CD4-positive, alpha-beta memory T cell (primary cell): ENCODE measurements around the gene RFXANK. TPM values are rescaled to one million over a fixed set of nuclear protein-coding genes. Genes with fewer than 3 reads are reported as not detected.

ENCODE experiments used
- CTCF ChIA-PET: fragments of 350-600 bp; sonication (Branson Sonifier 250); formaldehyde crosslinking; loops from one replicate; lab custom pipeline; 2021; ENCODE audit warnings: inconsistent platforms; ENCODE audit not compliant: partially characterized antibody; lab: Charles Lee
- POLR2A ChIA-PET: fragments of 350-600 bp; sonication (Branson Sonifier 250); formaldehyde crosslinking; loops from one replicate; lab custom pipeline; 2021; ENCODE audit not compliant: partially characterized antibody; lab: Charles Lee
- DNase-seq, 5 donors: peaks; one replicate each; pipeline versions ENCODE4 v3.0.0 to v3.0.0-alpha.2; 2020 to 2022; ENCODE audit warnings: mixed read lengths in 1 of 5
- H3K27ac ChIP-seq: one replicate; pipeline ENCODE4 v1.7.0; 2013; ENCODE audit warnings: low read depth, low read length
- H3K27me3 ChIP-seq: 2 replicates; pipeline ENCODE4 v1.7.0; 2013; ENCODE audit warnings: mild to moderate bottlenecking, low read length, moderate library complexity; ENCODE audit not compliant: insufficient read depth
- H3K36me3 ChIP-seq: 2 replicates; pipeline ENCODE4 v1.7.0; 2013; ENCODE audit warnings: mild to moderate bottlenecking, low read length, moderate library complexity; ENCODE audit not compliant: insufficient read depth
- H3K4me1 ChIP-seq: 2 replicates; pipeline ENCODE4 v1.7.0; 2013; ENCODE audit warnings: mild to moderate bottlenecking, low read length, moderate library complexity; ENCODE audit not compliant: insufficient read depth
- H3K4me3 ChIP-seq, 2 donors: one replicate each; pipeline ENCODE4 v1.7.0; 2013; ENCODE audit warnings: low read length in 2 of 2, mild to moderate bottlenecking in 1 of 2
- H3K9me3 ChIP-seq, 2 donors: one replicate each; pipeline ENCODE4 v1.7.0; 2013; ENCODE audit warnings: low read length in 2 of 2, control low read depth in 1 of 2; ENCODE audit not compliant: control insufficient read depth in 1 of 2
- H3K27ac Mint-ChIP-seq, 7 donors: one replicate each; pipeline ENCODE4 v1.8.0; 2020 to 2021; ENCODE audit warnings: mixed read lengths in 7 of 7, mild to moderate bottlenecking in 6 of 7, inconsistent platforms in 3 of 7, moderate library complexity in 3 of 7
- H3K27me3 Mint-ChIP-seq, 2 donors: one replicate each; pipeline ENCODE4 v1.8.0; 2020 to 2021; ENCODE audit warnings: mixed read lengths in 2 of 2
- H3K36me3 Mint-ChIP-seq, 2 donors: one replicate each; pipeline ENCODE4 v1.8.0; 2020 to 2021; ENCODE audit warnings: mixed read lengths in 2 of 2, inconsistent platforms in 1 of 2, mild to moderate bottlenecking in 1 of 2
- H3K4me1 Mint-ChIP-seq, 4 donors: one replicate each; pipeline ENCODE4 v1.8.0; 2020 to 2021; ENCODE audit warnings: mixed read lengths in 4 of 4, mild to moderate bottlenecking in 1 of 4
- H3K4me3 Mint-ChIP-seq, 8 donors: one replicate each; pipeline ENCODE4 v1.8.0; 2020 to 2021; ENCODE audit warnings: mixed read lengths in 8 of 8, mild to moderate bottlenecking in 7 of 8, moderate library complexity in 6 of 8, inconsistent platforms in 3 of 8
- H3K9me3 Mint-ChIP-seq, 8 donors: one replicate each; pipeline ENCODE4 v1.8.0; 2020 to 2021; ENCODE audit warnings: mixed read lengths in 8 of 8, mild to moderate bottlenecking in 5 of 8, inconsistent platforms in 3 of 8, moderate library complexity in 1 of 8
- intact Hi-C: fragments of 100-400 bp; cut with micrococcal nuclease; formaldehyde crosslinking; loops from one replicate; pipeline ENCODE4 v1.15.1; 2023
- polyA plus RNA-seq, 2 donors: library from polyadenylated mRNA; unstranded; fragments of 300-500 nt; fragmentation: Illumina TruSeq; gene quantifications; one replicate each; pipeline ENCODE4 v1.2.3, GENCODE V29; 2021
- total RNA-seq, 2 experiments: library from RNA; stranded (reverse); gene quantifications; one replicate each; pipeline ENCODE4 v1.2.3, GENCODE V29; 2021

Gene RFXANK
- total and polyA plus RNA-seq, 4 experiments from 2014 or later: 67.6 to 81.4 (median 73.4) TPM

- Mint-ChIP-seq H3K36me3 (peaks cover 0 to 4% of the 10 kb centered on the region in 2 donors), H3K27ac (peak overlapping the region in 1 of 7 donors; percentile 76), H3K4me3 (peak overlapping the region in 7 of 8 donors; percentile 4 to 79 (median 55)), H3K27me3 (peaks cover 8 to 12% of the 10 kb centered on the region in 2 donors), H3K4me1 (peaks cover 19 to 45% (median 32%) of the 10 kb centered on the region in 4 donors), H3K9me3 (peaks cover 0 to 4% (median 0%) of the 10 kb centered on the region in 8 donors)
- Histone ChIP-seq H3K9me3 (no peaks in the 10 kb centered on the region), H3K27ac (no peak overlapping the region), H3K27me3 (peaks cover 7% of the 10 kb centered on the region), H3K36me3 (no peaks in the 10 kb centered on the region), H3K4me1 (peaks cover 28% of the 10 kb centered on the region), H3K4me3 (no peak overlapping the region)
- ChIA-PET POLR2A (interaction anchor here (2.9 kb wide), 1 partner anchor 15 kb away, joined by 10 read pairs; the partner anchor contains the start of genes BORCS8 and RFXANK), CTCF (no interaction called here)
- DNase-seq: no peak
- intact Hi-C loops: no loop called here
These were observed 14.9 kb downstream of the RFXANK start for GRCh38 chr19:19206938-19207337.

- Histone ChIP-seq H3K9me3 (no peaks in the 10 kb centered on the region), H3K27me3 (peaks cover 17% of the 10 kb centered on the region), H3K4me3 (peak overlapping the region in 1 of 2 donors; percentile 12), H3K27ac (no peak overlapping the region), H3K4me1 (peaks cover 19% of the 10 kb centered on the region), H3K36me3 (no peaks in the 10 kb centered on the region)
- CTCF ChIA-PET: no interaction called here
- H3K27me3 Mint-ChIP-seq: peaks cover 8 to 15% of the 10 kb centered on the region in 2 donors
- peaks cover 0 to 4% of the 10 kb centered on the region in 2 donors for H3K36me3 Mint-ChIP-seq
- H3K9me3 Mint-ChIP-seq: peaks cover 0 to 4% (median 0%) of the 10 kb centered on the region in 8 donors
- POLR2A ChIA-PET: interaction anchor here (2.9 kb wide), 1 partner anchor 16 kb away, joined by 10 read pairs; the partner anchor contains the start of genes BORCS8 and RFXANK
- peaks cover 13 to 35% (median 23%) of the 10 kb centered on the region in 4 donors for H3K4me1 Mint-ChIP-seq
- H3K27ac Mint-ChIP-seq: peak overlapping the region in 6 of 7 donors; percentile 28 to 92 (median 64)
- no peak for DNase-seq
- peak overlapping the region; percentile 6 to 79 (median 56) for H3K4me3 Mint-ChIP-seq
- intact Hi-C loops: no loop called here
These were observed 15.8 kb downstream of the RFXANK start for GRCh38 chr19:19207637-19208572.

GRCh38 chr19:19209372-19209771 lies 17.3 kb downstream of the RFXANK start:
- intact Hi-C loops: no loop called here
- no peak overlapping the region for H3K4me3 Mint-ChIP-seq
- H3K36me3 ChIP-seq: no peaks in the 10 kb centered on the region
- no peaks in the 10 kb centered on the region for H3K36me3 Mint-ChIP-seq
- ChIA-PET CTCF (no interaction called here), POLR2A (no interaction called here)
- peaks cover 0 to 6% (median 0%) of the 10 kb centered on the region in 8 donors for H3K9me3 Mint-ChIP-seq
- no peaks in the 10 kb centered on the region for H3K9me3 ChIP-seq
- peaks cover 13 to 25% (median 19%) of the 10 kb centered on the region in 4 donors for H3K4me1 Mint-ChIP-seq
- no peak overlapping the region for H3K27ac Mint-ChIP-seq
- no peak overlapping the region for H3K27ac ChIP-seq
- peaks cover 21 to 30% of the 10 kb centered on the region in 2 donors for H3K27me3 Mint-ChIP-seq
- H3K4me3 ChIP-seq: no peak overlapping the region
- H3K4me1 ChIP-seq: peaks cover 17% of the 10 kb centered on the region
- DNase-seq: no peak
- peaks cover 30% of the 10 kb centered on the region for H3K27me3 ChIP-seq

GRCh38 chr19:19211499-19212420 lies 19.7 kb downstream of the RFXANK start, which contains the start of gene NCAN:
Gene NCAN, plus strand, starts transcription at chr19:19211958. Its CDS starts 4,996 bp downstream, at chr19:19216954.
- ChIA-PET POLR2A (no interaction called here), CTCF (no interaction called here)
- Histone ChIP-seq H3K27me3 (peaks cover 30% of the 10 kb centered on the region), H3K4me1 (peaks cover 14% of the 10 kb centered on the region), H3K4me3 (no peak within 1 kb of the TSS), H3K9me3 (no peaks in the 10 kb centered on the region), H3K27ac (no peak within 1 kb of the TSS), H3K36me3 (no peaks in the 10 kb centered on the region)
- Mint-ChIP-seq H3K27ac (no peak within 1 kb of the TSS), H3K36me3 (no peaks in the 10 kb centered on the region), H3K27me3 (peaks cover 30 to 43% of the 10 kb centered on the region in 2 donors), H3K4me1 (peaks cover 12 to 21% (median 15%) of the 10 kb centered on the region in 4 donors), H3K9me3 (peaks cover 0 to 8% (median 0%) of the 10 kb centered on the region in 8 donors), H3K4me3 (no peak within 1 kb of the TSS)
- no peak for DNase-seq
- intact Hi-C loops: no loop called here

- peaks cover 30% of the 10 kb centered on the region for H3K27me3 ChIP-seq
- H3K4me3 Mint-ChIP-seq: no peak overlapping the region
- CTCF ChIA-PET: no interaction called here
These were observed 20.9 kb downstream of the RFXANK start for GRCh38 chr19:19212916-19213315.

DNA sequence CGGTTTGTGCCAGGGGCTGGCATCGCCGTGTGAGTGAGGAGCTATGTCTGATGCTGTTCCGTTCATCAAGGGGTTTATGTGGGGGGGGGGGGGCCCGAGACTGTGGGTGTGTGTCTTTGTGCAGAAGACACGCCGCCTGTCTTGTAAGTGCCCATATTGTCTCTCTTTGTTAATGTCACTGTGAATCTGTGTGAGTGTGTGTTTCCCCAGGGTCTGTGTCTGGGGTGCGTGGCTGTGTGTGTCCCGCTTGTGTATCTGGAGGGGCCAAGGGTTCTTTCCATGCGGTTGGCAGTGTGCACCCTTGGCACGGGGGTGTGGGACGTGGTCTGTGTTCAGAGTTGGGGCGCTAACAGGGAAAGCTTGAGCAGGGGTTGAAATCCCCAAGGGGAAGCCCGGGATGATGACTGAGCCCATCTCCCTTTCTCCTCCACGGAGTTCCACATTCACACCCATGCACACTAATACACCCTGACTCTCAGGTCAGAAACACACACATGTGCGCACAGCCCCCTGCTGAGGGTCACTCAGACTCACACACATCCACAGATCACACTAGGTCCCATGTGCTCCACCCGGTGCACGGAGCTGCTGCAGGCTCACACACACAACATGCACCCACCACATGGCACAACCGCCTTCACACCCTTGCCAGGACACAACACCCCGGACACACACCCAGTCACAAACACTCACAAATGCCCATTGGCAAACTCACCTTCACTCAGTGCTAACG lies 21.5 kb downstream of the RFXANK start:
- H3K36me3 ChIP-seq: no peaks in the 10 kb centered on the region
- CTCF ChIA-PET: interaction anchor here (2.5 kb wide), 1 partner anchor 39 kb away, joined by 6 read pairs; no protein-coding TSS in a partner anchor
- H3K4me1 Mint-ChIP-seq: peaks cover 0 to 8% (median 3%) of the 10 kb centered on the region in 4 donors
- H3K27me3 ChIP-seq: peaks cover 30% of the 10 kb centered on the region
- no peaks in the 10 kb centered on the region for H3K9me3 ChIP-seq
- H3K4me1 ChIP-seq: no peaks in the 10 kb centered on the region
- peak overlapping the region in 1 of 7 donors; percentile 50 for H3K27ac Mint-ChIP-seq
- H3K27ac ChIP-seq: no peak overlapping the region
- no peak overlapping the region for H3K4me3 Mint-ChIP-seq
- H3K36me3 Mint-ChIP-seq: no peaks in the 10 kb centered on the region
- peaks cover 35 to 39% of the 10 kb centered on the region in 2 donors for H3K27me3 Mint-ChIP-seq
- H3K4me3 ChIP-seq: no peak overlapping the region
- DNase-seq: no peak
- intact Hi-C loops: no loop called here
- POLR2A ChIA-PET: no interaction called here
- H3K9me3 Mint-ChIP-seq: peaks cover 0 to 6% (median 0%) of the 10 kb centered on the region in 8 donors

More at GRCh38 chr19:19212916-19213315, 20.9 kb downstream of the RFXANK start:
- no peak for DNase-seq
- no peak overlapping the region for H3K27ac Mint-ChIP-seq
- intact Hi-C loops: no loop called here
- no peaks in the 10 kb centered on the region for H3K36me3 Mint-ChIP-seq
- POLR2A ChIA-PET: no interaction called here
- peaks cover 0 to 6% (median 0%) of the 10 kb centered on the region in 8 donors for H3K9me3 Mint-ChIP-seq
- Histone ChIP-seq H3K27ac (no peak overlapping the region), H3K4me3 (no peak overlapping the region), H3K9me3 (no peaks in the 10 kb centered on the region), H3K36me3 (no peaks in the 10 kb centered on the region), H3K4me1 (peaks cover 2% of the 10 kb centered on the region)
- peaks cover under 1 to 9% (median 3%) of the 10 kb centered on the region in 4 donors for H3K4me1 Mint-ChIP-seq
- peaks cover 35 to 39% of the 10 kb centered on the region in 2 donors for H3K27me3 Mint-ChIP-seq
